GM19452 (cell line): ENCODE data around the gene SMG1.
"Not testable (repeated sequence)": the region's sequence is repeated elsewhere in the genome, so short reads cannot be mapped to it uniquely, and the experiment has no call there.

Experiments
- ATAC-seq: cut with Tn5 transposase; IDR thresholded peaks from one replicate; pipeline ENCODE4 v1.9.1; 2021; ENCODE audit not compliant: unreplicated experiment

Gene SMG1

GRCh38 chr16:18936727-18937340, 10.6 kb upstream of the SMG1 start:
- no peak for ATAC-seq

GRCh38 chr16:18933501-18933900, 7.3 kb upstream of the SMG1 start:
- ATAC-seq, result no peak

- no peak for ATAC-seq
Observed at GRCh38 chr16:18932243-18932987, 6.2 kb upstream of the SMG1 start.

GRCh38 chr16:18931756-18932155, 5.5 kb upstream of the SMG1 start:
- no peak for ATAC-seq

- not testable (repeated sequence) for ATAC-seq
Observed at GRCh38 chr16:18930095-18930494, 3.9 kb upstream of the SMG1 start.

- ATAC-seq, result not testable (repeated sequence)
Observed at GRCh38 chr16:18928073-18928472, 1.9 kb upstream of the SMG1 start.

GRCh38 chr16:18925215-18925985, 808 bp downstream of the SMG1 start:
- peak; percentile 44 for ATAC-seq

GRCh38 chr16:18923935-18924334, 2.3 kb downstream of the SMG1 start:
- ATAC-seq, result not testable (repeated sequence)

- not testable (repeated sequence) for ATAC-seq
Observed at GRCh38 chr16:18923124-18923523, 3.1 kb downstream of the SMG1 start.

- not testable (repeated sequence) for ATAC-seq
Observed at GRCh38 chr16:18909585-18909984, 16.6 kb downstream of the SMG1 start.

- ATAC-seq, result not testable (repeated sequence)
Observed at GRCh38 chr16:18908716-18909115, 17.5 kb downstream of the SMG1 start.

GRCh38 chr16:18902778-18903177, 23.4 kb downstream of the SMG1 start:
- ATAC-seq, result not testable (repeated sequence)

- not testable (repeated sequence) for ATAC-seq
Observed at GRCh38 chr16:18902044-18902443, 24.2 kb downstream of the SMG1 start.

GRCh38 chr16:18901194-18901593, 25.0 kb downstream of the SMG1 start:
- not testable (repeated sequence) for ATAC-seq

GRCh38 chr16:18884456-18884855, 41.8 kb downstream of the SMG1 start:
- ATAC-seq, result not testable (repeated sequence)

- ATAC-seq, result not testable (repeated sequence)
Observed at GRCh38 chr16:18877734-18878133, 48.5 kb downstream of the SMG1 start.

- ATAC-seq, result not testable (repeated sequence)
Observed at GRCh38 chr16:18877259-18877658, 48.9 kb downstream of the SMG1 start.

- ATAC-seq, result not testable (repeated sequence)
Observed at GRCh38 chr16:18876301-18876700, 49.9 kb downstream of the SMG1 start.

- ATAC-seq, result not testable (repeated sequence)
Observed at GRCh38 chr16:18869043-18869771, 57.0 kb downstream of the SMG1 start.

- not testable (repeated sequence) for ATAC-seq
Observed at GRCh38 chr16:18866277-18866823, 59.9 kb downstream of the SMG1 start.

- ATAC-seq, result not testable (repeated sequence)
Observed at GRCh38 chr16:18862891-18863290, 63.3 kb downstream of the SMG1 start.
